OCI-LY1 (cell line): Measurements from ENCODE around the gene TOP3B.

Source experiments
- H2AFZ ChIP-seq: fragments of 200-600 bp; sonication (generic), shearing (Covaris generic); 2 replicates; pipeline ENCODE4 v1.6.0; 2014; ENCODE audit warnings: antibody characterized with exemption, mild to moderate bottlenecking, low read length
- H3F3A ChIP-seq: fragments of 200-600 bp; sonication (generic), shearing (Covaris generic); 2 replicates; pipeline ENCODE4 v1.6.0; 2014; ENCODE audit warnings: mild to moderate bottlenecking, antibody characterized with exemption, low read length, moderate library complexity; ENCODE audit not compliant: insufficient read depth
- H3K27ac ChIP-seq: fragments of 200-600 bp; sonication (generic); 2 replicates; pipeline ENCODE4 v1.5.1; 2014; ENCODE audit warnings: low read length, mixed run types, mild to moderate bottlenecking, low read depth; ENCODE audit not compliant: poor library complexity, severe bottlenecking
- H3K27me3 ChIP-seq: fragments of 200-600 bp; sonication (generic); 2 replicates; pipeline ENCODE4 v1.6.0; 2014; ENCODE audit warnings: antibody characterized with exemption, mild to moderate bottlenecking, low read length, moderate library complexity; ENCODE audit not compliant: insufficient read depth
- H3K36me3 ChIP-seq: fragments of 200-600 bp; sonication (generic); 2 replicates; pipeline ENCODE4 v1.6.1; 2014; ENCODE audit warnings: mild to moderate bottlenecking, antibody characterized with exemption, low read length, moderate library complexity, mixed read lengths; ENCODE audit not compliant: insufficient read depth
- H3K4me1 ChIP-seq: fragments of 200-600 bp; sonication (generic); 2 replicates; pipeline ENCODE4 v1.5.1; 2014; ENCODE audit warnings: mild to moderate bottlenecking, low read length, moderate library complexity; ENCODE audit not compliant: insufficient read depth, severe bottlenecking
- H3K4me2 ChIP-seq: fragments of 200-600 bp; sonication (generic), shearing (Covaris generic); 2 replicates; pipeline ENCODE4 v1.6.1; 2014; ENCODE audit warnings: low read length
- H3K4me3 ChIP-seq: fragments of 200-600 bp; sonication (generic); 2 replicates; pipeline ENCODE4 v1.5.1; 2014; ENCODE audit warnings: low read length, low read depth, mild to moderate bottlenecking, mixed read lengths; ENCODE audit not compliant: poor library complexity, severe bottlenecking
- H3K79me2 ChIP-seq: fragments of 200-600 bp; shearing (Covaris generic); 2 replicates; pipeline ENCODE4 v1.6.1; 2016; ENCODE audit warnings: mixed run types, low read length, mixed read lengths; ENCODE audit not compliant: insufficient read depth
- H3K9ac ChIP-seq: fragments of 200-600 bp; sonication (generic), shearing (Covaris generic); 2 replicates; pipeline ENCODE4 v1.6.1; 2014; ENCODE audit warnings: mild to moderate bottlenecking, low read length, mixed read lengths
- H3K9me2 ChIP-seq: fragments of 200-600 bp; sonication (generic), shearing (Covaris generic); 2 replicates; pipeline ENCODE4 v1.6.1; 2014; ENCODE audit warnings: low read depth, mild to moderate bottlenecking, low read length, mixed read lengths
- H3K9me3 ChIP-seq: fragments of 200-600 bp; shearing (Covaris generic); 2 replicates; pipeline ENCODE4 v1.6.1; 2014; ENCODE audit warnings: low read length, mixed read lengths
- H4K20me1 ChIP-seq: fragments of 200-600 bp; sonication (generic), shearing (Covaris generic); 2 replicates; pipeline ENCODE4 v1.6.0; 2016; ENCODE audit warnings: mild to moderate bottlenecking, low read length; ENCODE audit not compliant: insufficient read depth
- EZH2 ChIP-seq: fragments of 200-600 bp; sonication (generic), shearing (Covaris generic); IDR thresholded peaks from 2 replicates; pipeline ENCODE4 v1.8.0; 2017; ENCODE audit warnings: borderline replicate concordance, mixed run types, mild to moderate bottlenecking, antibody characterized with exemption, low read length, moderate library complexity, mixed read lengths
- TF ChIP-seq, protein P1 (sequence below): fragments of 200-600 bp; sonication (generic), shearing (Covaris generic); IDR thresholded peaks from 2 replicates; pipeline ENCODE4 v1.5.1; 2017; ENCODE audit warnings: mild to moderate bottlenecking, antibody characterized with exemption, low read length, moderate library complexity, mixed read lengths

Gene TOP3B

DNA sequence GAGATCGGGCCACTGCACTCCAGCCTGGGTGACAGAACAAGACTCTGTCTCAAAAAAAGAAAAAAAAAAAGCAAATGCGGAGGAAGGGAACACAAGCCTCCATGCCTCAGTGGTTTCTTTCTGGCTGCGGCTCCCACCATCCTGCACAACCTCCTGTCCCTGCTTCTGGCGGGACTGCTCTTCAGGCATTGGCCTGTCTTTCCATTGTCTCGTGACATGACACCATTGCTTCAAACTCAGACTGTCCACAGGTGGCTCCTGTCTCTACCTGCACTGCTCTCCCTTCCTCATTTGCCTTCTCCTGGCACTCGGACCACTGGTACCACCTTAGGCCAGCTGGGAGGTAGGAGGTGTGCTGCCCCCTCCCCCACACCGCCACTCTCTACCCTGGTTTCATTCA lies 19.3 kb downstream of the TOP3B start:
- no peak overlapping the region for H3K9ac ChIP-seq
- no peak overlapping the region for H2AFZ ChIP-seq
- no peaks in the 10 kb centered on the region for H4K20me1 ChIP-seq
- no peaks in the 10 kb centered on the region for H3K4me1 ChIP-seq
- no peak for TF ChIP-seq EZH2
- no peaks in the 10 kb centered on the region for H3K79me2 ChIP-seq
- H3K27me3 ChIP-seq: no peaks in the 10 kb centered on the region
- no peaks in the 10 kb centered on the region for H3K9me3 ChIP-seq
- H3K9me2 ChIP-seq: no peaks in the 10 kb centered on the region
- H3F3A ChIP-seq: no peaks in the 10 kb centered on the region
- no peak overlapping the region for H3K4me3 ChIP-seq
- no peak overlapping the region for H3K27ac ChIP-seq
- H3K36me3 ChIP-seq: peaks cover 95% of the 10 kb centered on the region
- H3K4me2 ChIP-seq: no peak overlapping the region

DNA sequence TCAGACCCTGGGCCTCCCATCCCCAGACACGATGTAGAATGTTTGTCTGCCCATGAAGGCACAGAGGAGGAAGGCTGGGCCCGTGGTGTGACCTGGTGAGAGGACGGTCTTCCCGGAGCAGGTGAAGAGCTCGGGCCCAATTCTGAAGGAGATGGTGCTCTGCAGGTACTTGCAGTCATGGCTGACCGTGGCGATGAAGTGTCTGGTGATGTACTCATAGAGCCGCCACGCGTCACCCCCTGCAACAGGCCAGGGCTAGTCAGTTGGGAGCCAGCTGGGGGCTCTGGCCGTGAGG lies 20.0 kb downstream of the TOP3B start:
- H4K20me1 ChIP-seq: no peaks in the 10 kb centered on the region
- no peaks in the 10 kb centered on the region for H3K27me3 ChIP-seq
- no peaks in the 10 kb centered on the region for H3K4me1 ChIP-seq
- TF ChIP-seq, protein P1, sequence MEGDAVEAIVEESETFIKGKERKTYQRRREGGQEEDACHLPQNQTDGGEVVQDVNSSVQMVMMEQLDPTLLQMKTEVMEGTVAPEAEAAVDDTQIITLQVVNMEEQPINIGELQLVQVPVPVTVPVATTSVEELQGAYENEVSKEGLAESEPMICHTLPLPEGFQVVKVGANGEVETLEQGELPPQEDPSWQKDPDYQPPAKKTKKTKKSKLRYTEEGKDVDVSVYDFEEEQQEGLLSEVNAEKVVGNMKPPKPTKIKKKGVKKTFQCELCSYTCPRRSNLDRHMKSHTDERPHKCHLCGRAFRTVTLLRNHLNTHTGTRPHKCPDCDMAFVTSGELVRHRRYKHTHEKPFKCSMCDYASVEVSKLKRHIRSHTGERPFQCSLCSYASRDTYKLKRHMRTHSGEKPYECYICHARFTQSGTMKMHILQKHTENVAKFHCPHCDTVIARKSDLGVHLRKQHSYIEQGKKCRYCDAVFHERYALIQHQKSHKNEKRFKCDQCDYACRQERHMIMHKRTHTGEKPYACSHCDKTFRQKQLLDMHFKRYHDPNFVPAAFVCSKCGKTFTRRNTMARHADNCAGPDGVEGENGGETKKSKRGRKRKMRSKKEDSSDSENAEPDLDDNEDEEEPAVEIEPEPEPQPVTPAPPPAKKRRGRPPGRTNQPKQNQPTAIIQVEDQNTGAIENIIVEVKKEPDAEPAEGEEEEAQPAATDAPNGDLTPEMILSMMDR: no peak
- no peak for TF ChIP-seq EZH2
- H3K4me2 ChIP-seq: no peak overlapping the region
- H3K27ac ChIP-seq: no peak overlapping the region
- no peaks in the 10 kb centered on the region for H3K9me3 ChIP-seq
- H2AFZ ChIP-seq: no peak overlapping the region
- H3K9ac ChIP-seq: no peak overlapping the region
- H3K9me2 ChIP-seq: no peaks in the 10 kb centered on the region
- H3K36me3 ChIP-seq: peaks cover 90% of the 10 kb centered on the region
- H3K4me3 ChIP-seq: no peak overlapping the region
- no peaks in the 10 kb centered on the region for H3K79me2 ChIP-seq
- H3F3A ChIP-seq: no peaks in the 10 kb centered on the region

DNA sequence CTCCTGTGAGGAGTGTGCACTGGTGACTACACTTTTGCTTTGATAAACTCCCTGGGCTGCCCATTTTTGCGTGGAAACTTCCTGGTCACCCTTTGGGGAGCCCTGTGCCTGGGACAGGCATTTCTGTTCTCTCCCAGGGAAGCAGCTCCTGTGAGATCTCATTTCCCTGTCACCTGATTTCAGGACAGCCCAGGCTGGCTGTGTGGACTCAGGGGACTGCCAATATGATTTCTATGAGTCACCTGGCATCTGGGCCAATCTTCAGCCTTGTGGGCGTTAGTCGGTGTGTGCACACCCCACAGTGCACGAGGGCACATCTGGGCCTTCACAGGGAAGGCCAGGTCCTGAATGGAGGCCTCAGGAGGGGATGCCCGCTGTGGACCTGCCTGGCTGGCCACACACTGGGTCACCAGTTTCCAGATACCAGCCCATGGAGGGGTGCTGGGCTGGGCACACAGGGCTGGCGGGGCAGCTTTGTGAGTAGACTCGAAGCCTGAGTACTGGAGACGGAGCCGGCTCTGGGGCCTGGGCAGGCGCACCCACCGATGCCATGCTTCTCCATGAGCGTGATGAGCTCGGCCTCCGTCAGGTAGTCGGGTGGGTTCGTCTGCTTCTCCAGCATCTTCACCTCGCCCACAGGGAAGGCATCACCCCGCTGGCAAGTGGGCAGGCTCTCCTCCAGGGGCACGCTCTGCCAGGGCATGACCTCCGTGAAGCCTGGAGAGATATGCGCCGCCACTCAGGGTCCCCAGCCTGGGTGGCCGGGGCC lies 20.5 kb downstream of the TOP3B start:
- H3K27ac ChIP-seq: no peak overlapping the region
- peaks cover 85% of the 10 kb centered on the region for H3K36me3 ChIP-seq
- H3K9ac ChIP-seq: no peak overlapping the region

More for the DNA sequence above, 20.5 kb downstream of the TOP3B start:
- Histone ChIP-seq H3K79me2 (no peaks in the 10 kb centered on the region), H3K27me3 (no peaks in the 10 kb centered on the region), H4K20me1 (no peaks in the 10 kb centered on the region), H3K9me2 (no peaks in the 10 kb centered on the region), H3F3A (no peaks in the 10 kb centered on the region), H2AFZ (no peak overlapping the region), H3K9me3 (no peaks in the 10 kb centered on the region), H3K4me2 (no peak overlapping the region), H3K4me1 (no peaks in the 10 kb centered on the region), H3K4me3 (no peak overlapping the region)
- no peak for TF ChIP-seq EZH2
- TF ChIP-seq, protein P1: no peak
